SK-N-SH (cell line): ENCODE results near the gene TGFA.

Source experiments
- CTCF ChIP-seq: fragments of 200-600 bp; sonication (generic); IDR thresholded peaks from 2 replicates; pipeline ENCODE4 v1.6.1; 2017; ENCODE audit warnings: antibody characterized with exemption, mild to moderate bottlenecking, moderate library complexity
- EP300 ChIP-seq, 2 experiments: IDR thresholded peaks; 2 replicates each; pipeline versions ENCODE4 v1.4.0 to v1.6.1; 2012; ENCODE audit warnings: borderline replicate concordance in 1 of 2, low read depth in 1 of 2, low read length in 1 of 2
- EZH2phosphoT487 ChIP-seq: fragments of 200-600 bp; sonication (generic); IDR thresholded peaks from 2 replicates; pipeline ENCODE4 v1.6.1; 2017; ENCODE audit warnings: low read depth, mixed run types, mild to moderate bottlenecking, antibody characterized with exemption, moderate library complexity, borderline replicate concordance
- JUND ChIP-seq: IDR thresholded peaks from 2 replicates; pipeline ENCODE4 v1.4.0; 2012
- MXI1 ChIP-seq: IDR thresholded peaks from 2 replicates; pipeline ENCODE4 v1.6.1; 2012; ENCODE audit warnings: mild to moderate bottlenecking, low read depth, low read length, improper control_type of control experiment
- REST ChIP-seq: IDR thresholded peaks from 2 replicates; pipeline ENCODE4 v1.6.1; 2012; ENCODE audit warnings: mild to moderate bottlenecking, low read depth, low read length, moderate library complexity

- TF ChIP-seq EP300 (IDR thresholded peaks at IDR 0.05; ENCODE audit: borderline replicate concordance in 1 of 2, low read depth in 1 of 2, low read length in 1 of 2): no peak
- TF ChIP-seq REST: no peak
- TF ChIP-seq JUND: no peak
- TF ChIP-seq CTCF: no peak
- no peak for TF ChIP-seq MXI1
- no peak for TF ChIP-seq EZH2phosphoT487
Measured at GRCh38 chr2:70435138-70435537, 118.5 kb downstream of the TGFA start.
